IMR-90 (cell line): ENCODE data around the gene FNDC3A. TPM values are rescaled to one million over a fixed set of nuclear protein-coding genes. Genes with fewer than 3 reads are reported as not detected.

Source experiments
- ATAC-seq: fragments of 200-7000 bp; cut with Tn5 transposase; 2 replicates; pipeline ENCODE4 v1.9.1; 2020; ENCODE audit warnings: low read depth, mild to moderate bottlenecking, moderate library complexity
- BruUV-seq: library from RNA; stranded (reverse); fragments of 400-500 nt; replicated peaks from 2 replicates; lab custom pipeline; 2021; lab: Mats Ljungman, UMichigan
- CTCF ChIA-PET: fragments of 300-600 bp; formaldehyde crosslinking; extraction: SDS; loops from one replicate; lab custom pipeline; 2021; ENCODE audit warnings: antibody characterized with exemption; lab: Yijun Ruan, JAX
- POLR2A ChIA-PET: fragments of 300-600 bp; sonication (Branson Sonifier 250); formaldehyde crosslinking; loops from one replicate; lab custom pipeline; 2022; ENCODE audit warnings: antibody characterized with exemption; ENCODE audit not compliant: unreplicated experiment; lab: Charles Lee
- DNase-seq: peaks from one replicate; pipeline ENCODE4 v3.0.0; 2013
- H2AFZ ChIP-seq: replicated peaks from 2 replicates; pipeline ENCODE3; 2013; ENCODE audit warnings: low read length, mild to moderate bottlenecking; ENCODE audit not compliant: poor library complexity
- H2AK5ac ChIP-seq: 2 replicates; pipeline ENCODE4 v1.6.1; 2013; ENCODE audit warnings: low read depth, low read length, inconsistent platforms
- H2AK9ac ChIP-seq: replicated peaks from 2 replicates; pipeline ENCODE3; 2013; ENCODE audit warnings: mild to moderate bottlenecking, low read depth, low read length, moderate library complexity; ENCODE audit not compliant: poor library complexity
- H2BK120ac ChIP-seq: 2 replicates; pipeline ENCODE4 v1.6.1; 2013; ENCODE audit warnings: low read depth, low read length, inconsistent platforms
- H2BK15ac ChIP-seq: 3 replicates; pipeline ENCODE4 v1.6.1; 2013; ENCODE audit warnings: low read depth, low read length, inconsistent platforms
- H2BK20ac ChIP-seq: 2 replicates; pipeline ENCODE4 v1.6.1; 2013; ENCODE audit warnings: low read depth, mild to moderate bottlenecking, inconsistent platforms, low read length, moderate library complexity
- H2BK5ac ChIP-seq: 2 replicates; pipeline ENCODE4 v1.6.1; 2013; ENCODE audit warnings: mild to moderate bottlenecking, low read depth, low read length, inconsistent platforms; ENCODE audit not compliant: poor library complexity, severe bottlenecking
- H3K14ac ChIP-seq: replicated peaks from 2 replicates; pipeline ENCODE4 v1.6.1; 2013; ENCODE audit warnings: low read depth, low read length, inconsistent platforms
- H3K18ac ChIP-seq: 2 replicates; pipeline ENCODE4 v1.6.1; 2013; ENCODE audit warnings: low read depth, low read length, control low read depth
- H3K23ac ChIP-seq: 2 replicates; pipeline ENCODE4 v1.6.1; 2013; ENCODE audit warnings: low read depth, low read length, inconsistent platforms
- H3K27ac ChIP-seq: 2 replicates; pipeline ENCODE4 v1.5.1; 2013; ENCODE audit warnings: mild to moderate bottlenecking, control low read depth, low read length; ENCODE audit not compliant: insufficient read depth
- H3K27me3 ChIP-seq: 2 replicates; pipeline ENCODE4 v1.6.1; 2013; ENCODE audit warnings: low read length; ENCODE audit not compliant: control insufficient read depth, insufficient read depth
- H3K36me3 ChIP-seq: 2 replicates; pipeline ENCODE4 v1.6.1; 2013; ENCODE audit warnings: low read length, mixed read lengths; ENCODE audit not compliant: control insufficient read depth, insufficient read depth
- H3K4ac ChIP-seq: 2 replicates; pipeline ENCODE4 v1.6.1; 2013; ENCODE audit warnings: low read depth, low read length, inconsistent platforms
- H3K4me1 ChIP-seq: 2 replicates; pipeline ENCODE4 v1.6.1; 2013; ENCODE audit warnings: low read length, mixed read lengths; ENCODE audit not compliant: control insufficient read depth, insufficient read depth
- H3K4me2 ChIP-seq: 2 replicates; pipeline ENCODE4 v1.6.1; 2013; ENCODE audit warnings: low read depth, mild to moderate bottlenecking, control low read depth, low read length, moderate library complexity
- H3K4me3 ChIP-seq: 2 replicates; pipeline ENCODE4 v1.5.1; 2013; ENCODE audit warnings: low read depth, mild to moderate bottlenecking, control low read depth, low read length, moderate library complexity; ENCODE audit not compliant: insufficient read depth
- H3K56ac ChIP-seq: 2 replicates; pipeline ENCODE4 v1.6.1; 2013; ENCODE audit warnings: low read length, inconsistent platforms; ENCODE audit not compliant: insufficient read depth; ENCODE audit errors: extremely low read depth
- H3K79me1 ChIP-seq, 2 experiments: 2 replicates each; pipeline ENCODE4 v1.6.1; 2013; ENCODE audit warnings: low read length in 2 of 2, inconsistent platforms in 1 of 2, low read depth in 1 of 2
- H3K9ac ChIP-seq: 2 replicates; pipeline ENCODE4 v1.6.1; 2013; ENCODE audit warnings: low read depth, low read length, control low read depth
- H3K9me1 ChIP-seq: 2 replicates; pipeline ENCODE4 v1.6.1; 2013; ENCODE audit warnings: low read length, inconsistent platforms; ENCODE audit not compliant: insufficient read depth
- H3K9me3 ChIP-seq: 2 replicates; pipeline ENCODE4 v1.6.1; 2013; ENCODE audit warnings: low read length; ENCODE audit not compliant: control insufficient read depth, insufficient read depth
- H4K20me1 ChIP-seq: 2 replicates; pipeline ENCODE4 v1.6.1; 2013; ENCODE audit warnings: low read length, inconsistent platforms; ENCODE audit not compliant: insufficient read depth
- H4K5ac ChIP-seq: 2 replicates; pipeline ENCODE4 v1.6.1; 2013; ENCODE audit warnings: mild to moderate bottlenecking, low read depth, low read length, control low read depth
- H4K8ac ChIP-seq, 2 experiments: 2 replicates each; pipeline ENCODE4 v1.6.1; 2013; ENCODE audit warnings: low read depth in 2 of 2, low read length in 2 of 2, control low read depth in 1 of 2, inconsistent platforms in 1 of 2
- H4K91ac ChIP-seq: 2 replicates; pipeline ENCODE4 v1.6.1; 2013; ENCODE audit warnings: low read depth, low read length, inconsistent platforms; ENCODE audit not compliant: insufficient read depth
- FOS ChIP-seq: fragments of 150-350 bp; IDR thresholded peaks from 2 replicates; pipeline ENCODE4 v1.6.1; 2016; ENCODE audit warnings: low read depth, low read length
- MAZ ChIP-seq: IDR thresholded peaks from 2 replicates; pipeline ENCODE4 v1.6.1; 2012; ENCODE audit warnings: low read depth, mild to moderate bottlenecking, low read length, improper control_type of control experiment, moderate library complexity, borderline replicate concordance
- POLR2A ChIP-seq: IDR thresholded peaks from 2 replicates; pipeline ENCODE4 v1.6.1; 2012; ENCODE audit warnings: mild to moderate bottlenecking, low read depth, low read length
- RAD21 ChIP-seq: IDR thresholded peaks from 2 replicates; pipeline ENCODE4 v1.6.1; 2012; ENCODE audit warnings: low read length, improper control_type of control experiment
- RFX5 ChIP-seq: IDR thresholded peaks from 2 replicates; pipeline ENCODE4 v1.8.0; 2012; ENCODE audit warnings: low read depth, mild to moderate bottlenecking, low read length, moderate library complexity
- dilution Hi-C: fragments of 300-500 bp; cut with HindIII; formaldehyde crosslinking; loops from one replicate; pipeline ENCODE4 v1.14.3; 2018; ENCODE audit warnings: low sequenced_read_pairs; ENCODE audit not compliant: unreplicated experiment
- in situ Hi-C: fragments of 300-500 bp; cut with MboI; formaldehyde crosslinking; loops from 3 replicates; pipeline ENCODE4 v1.14.3; 2019; ENCODE audit warnings: low sequenced_read_pairs, inconsistent platforms, mixed read lengths
- intact Hi-C: fragments of 100-400 bp; cut with micrococcal nuclease; formaldehyde crosslinking; loops from 2 replicates; pipeline ENCODE4 v1.10.0; 2022
- polyA plus RNA-seq, 3 experiments: library from polyadenylated mRNA; depleted of rRNA; stranded (reverse); fragments of >200 nt; gene quantifications; 2 replicates each; pipeline ENCODE4 v1.2.3, GENCODE V29; 2012; ENCODE audit warnings: low replicate concordance in 1 of 3
- total RNA-seq: library from RNA; depleted of rRNA; stranded (reverse); fragments of >200 nt; gene quantifications from 2 replicates; pipeline ENCODE4 v1.2.3, GENCODE V29; 2012

FNDC3A gene
- total and polyA plus RNA-seq, 2 of the 4 experiments (the other 2 are of a cell fraction), result 29.2 to 60.4 TPM

GRCh38 chr13:49140910-49141611, 165.3 kb downstream of the FNDC3A start:
- Histone ChIP-seq H2AFZ (no peak overlapping the region), H2BK20ac (no peak overlapping the region), H3K4me1 (no peaks in the 10 kb centered on the region), H4K5ac (no peak overlapping the region), H3K79me1 (peaks cover 14 to 16% of the 10 kb centered on the region in 2 experiments; a peak in 3 of 4 replicates), H3K36me3 (peaks cover 25% of the 10 kb centered on the region), H4K91ac (no peak overlapping the region), H3K27ac (no peak overlapping the region), H4K8ac (no peak overlapping the region), H3K14ac (no peak overlapping the region), H3K4me3 (no peak overlapping the region), H2BK120ac (no peak overlapping the region), H3K9me3 (no peaks in the 10 kb centered on the region), H2AK9ac (no peak overlapping the region), H3K27me3 (no peaks in the 10 kb centered on the region), H3K18ac (no peak overlapping the region), H3K56ac (no peak overlapping the region), H2AK5ac (no peak overlapping the region), H3K9me1 (no peaks in the 10 kb centered on the region; the same call in 1 of the 2 replicates), H3K9ac (no peak overlapping the region), H2BK15ac (no peak overlapping the region), H4K20me1 (no peaks in the 10 kb centered on the region), H3K23ac (no peak overlapping the region), H2BK5ac (no peak overlapping the region), H3K4ac (no peak overlapping the region), H3K4me2 (no peak overlapping the region)
- no peak for ATAC-seq
- intact Hi-C loops, result no loop called here
- DNase-seq, result no peak
- TF ChIP-seq POLR2A (no peak), FOS (no peak), MAZ (no peak), RFX5 (no peak), RAD21 (no peak)
- BruUV-seq, result no TSS peak
- POLR2A ChIA-PET, result no interaction called here
- CTCF ChIA-PET, result no interaction called here
- dilution Hi-C loops, result no loop called here
- in situ Hi-C loops, result no loop called here
